HEK293 (cell line): ENCODE data around the gene FRY.

Experiments used
- CTCF ChIA-PET: fragments of 350-600 bp; formaldehyde crosslinking; extraction: SDS; loops from one replicate; lab custom pipeline; 2021; ENCODE audit warnings: antibody characterized with exemption; lab: Yijun Ruan, JAX
- POLR2A ChIA-PET: fragments of 300-600 bp; formaldehyde crosslinking; extraction: SDS; loops from one replicate; lab custom pipeline; 2020; ENCODE audit warnings: antibody characterized with exemption, inconsistent platforms; lab: Yijun Ruan, JAX
- H3K27ac ChIP-seq: fragments of 200-500 bp; sonication (Bioruptor generic); 2 replicates; pipeline ENCODE4 v1.5.1; 2014; ENCODE audit warnings: low read depth, low read length, control low read depth, inconsistent platforms; ENCODE audit errors: extremely low read depth
- H3K36me3 ChIP-seq, 2 experiments: fragments of 200-500 bp in 1 of 2; sonication (Bioruptor generic) in 1 of 2; 1 replicate in 1 of 2; 2 replicates in 1 of 2; pipeline ENCODE4 v1.5.1; 2014 to 2017; ENCODE audit warnings: inconsistent platforms in 2 of 2, low read length in 2 of 2; ENCODE audit not compliant: control insufficient read depth in 2 of 2, insufficient read depth in 1 of 2
- H3K4me1 ChIP-seq: fragments of 200-500 bp; sonication (Bioruptor generic); 2 replicates; pipeline ENCODE4 v1.5.1; 2014; ENCODE audit warnings: mild to moderate bottlenecking, low read length, inconsistent platforms; ENCODE audit not compliant: control insufficient read depth, insufficient read depth
- H3K4me3 ChIP-seq: 2 replicates; pipeline ENCODE4 v1.5.1; 2011; ENCODE audit warnings: low read depth, mild to moderate bottlenecking, control low read depth, low read length, moderate library complexity
- H3K9me3 ChIP-seq: fragments of 200-500 bp; sonication (Bioruptor generic); 2 replicates; pipeline ENCODE4 v1.5.1; 2014; ENCODE audit warnings: low read depth, low read length, inconsistent platforms; ENCODE audit not compliant: control insufficient read depth, insufficient read depth
- GLI4 ChIP-seq: fragments of 450-650 bp; formaldehyde crosslinking; IDR thresholded peaks from 2 replicates; pipeline ENCODE4 v1.5.1; 2016; ENCODE audit warnings: missing biosample characterization, missing genetic modification characterization
- IKZF3 ChIP-seq: fragments of 450-650 bp; IDR thresholded peaks from 2 replicates; pipeline ENCODE4 v1.5.0; 2018; ENCODE audit warnings: missing biosample characterization, mild to moderate bottlenecking, missing genetic modification characterization, moderate library complexity
- KLF1 ChIP-seq: fragments of 450-650 bp; formaldehyde crosslinking; IDR thresholded peaks from 2 replicates; pipeline ENCODE4 v1.5.1; 2016; ENCODE audit warnings: missing biosample characterization, missing genetic modification characterization
- MEIS1 ChIP-seq: sonication (generic); formaldehyde crosslinking; IDR thresholded peaks from 2 replicates; pipeline ENCODE4 v1.8.1; 2022; ENCODE audit warnings: missing genetic modification reagents, mild to moderate bottlenecking, borderline replicate concordance
- RBAK ChIP-seq: fragments of 450-650 bp; formaldehyde crosslinking; IDR thresholded peaks from 2 replicates; pipeline ENCODE4 v1.5.1; 2016; ENCODE audit warnings: missing biosample characterization, missing genetic modification characterization
- ZIC2 ChIP-seq: fragments of 450-650 bp; formaldehyde crosslinking; IDR thresholded peaks from 2 replicates; pipeline ENCODE4 v1.5.1; 2016; ENCODE audit warnings: missing biosample characterization, missing genetic modification characterization
- ZNF175 ChIP-seq: fragments of 450-650 bp; formaldehyde crosslinking; IDR thresholded peaks from 2 replicates; pipeline ENCODE4 v1.5.1; 2016; ENCODE audit warnings: missing biosample characterization, missing genetic modification characterization
- ZNF184 ChIP-seq: fragments of 450-650 bp; IDR thresholded peaks from 2 replicates; pipeline ENCODE4 v1.5.1; 2018; ENCODE audit warnings: missing biosample characterization, mild to moderate bottlenecking, missing genetic modification characterization
- ZNF202 ChIP-seq: fragments of 450-650 bp; formaldehyde crosslinking; IDR thresholded peaks from 2 replicates; pipeline ENCODE4 v1.5.1; 2016; ENCODE audit warnings: missing biosample characterization, missing genetic modification characterization, borderline replicate concordance
- ZNF23 ChIP-seq: fragments of 450-650 bp; formaldehyde crosslinking; IDR thresholded peaks from 2 replicates; pipeline ENCODE4 v1.5.1; 2016; ENCODE audit warnings: missing biosample characterization, missing genetic modification characterization, borderline replicate concordance
- ZNF341 ChIP-seq: fragments of 450-650 bp; formaldehyde crosslinking; IDR thresholded peaks from 2 replicates; pipeline ENCODE4; 2016; ENCODE audit warnings: low read depth, missing biosample characterization, missing genetic modification characterization
- ZNF426 ChIP-seq: fragments of 450-650 bp; formaldehyde crosslinking; IDR thresholded peaks from 2 replicates; pipeline ENCODE4 v1.5.1; 2017; ENCODE audit warnings: missing biosample characterization, missing genetic modification characterization, mild to moderate bottlenecking, inconsistent platforms, moderate library complexity
- ZNF501 ChIP-seq: fragments of 450-650 bp; formaldehyde crosslinking; IDR thresholded peaks from 2 replicates; pipeline ENCODE4 v1.5.1; 2016; ENCODE audit warnings: missing biosample characterization, missing genetic modification characterization
- ZNF521 ChIP-seq: fragments of 450-650 bp; formaldehyde crosslinking; IDR thresholded peaks from 2 replicates; pipeline ENCODE4 v1.5.1; 2017; ENCODE audit warnings: missing biosample characterization, mild to moderate bottlenecking, missing genetic modification characterization
- ZNF529 ChIP-seq: fragments of 450-650 bp; formaldehyde crosslinking; IDR thresholded peaks from 2 replicates; pipeline ENCODE4 v1.5.1; 2017; ENCODE audit warnings: missing genetic modification characterization, missing biosample characterization; ENCODE audit not compliant: insufficient replicate concordance
- ZNF530 ChIP-seq: fragments of 450-650 bp; formaldehyde crosslinking; IDR thresholded peaks from 2 replicates; pipeline ENCODE4 v1.5.1; 2016; ENCODE audit warnings: low read depth, missing biosample characterization, missing genetic modification characterization
- ZNF610 ChIP-seq: fragments of 450-650 bp; formaldehyde crosslinking; IDR thresholded peaks from 2 replicates; pipeline ENCODE4 v1.5.1; 2016; ENCODE audit warnings: missing biosample characterization, missing genetic modification characterization, borderline replicate concordance
- ZNF704 ChIP-seq: fragments of 450-650 bp; formaldehyde crosslinking; IDR thresholded peaks from 2 replicates; pipeline ENCODE4 v1.5.1; 2016; ENCODE audit warnings: missing biosample characterization, missing genetic modification characterization
- ZNF830 ChIP-seq: fragments of 450-650 bp; IDR thresholded peaks from 2 replicates; pipeline ENCODE4 v1.5.0; 2018; ENCODE audit warnings: missing biosample characterization, missing genetic modification characterization, low read depth, mild to moderate bottlenecking, moderate library complexity
- ZNF837 ChIP-seq: fragments of 450-650 bp; formaldehyde crosslinking; IDR thresholded peaks from 2 replicates; pipeline ENCODE4 v1.5.1; 2016; ENCODE audit warnings: missing biosample characterization, missing genetic modification characterization
- ZSCAN30 ChIP-seq: fragments of 450-650 bp; IDR thresholded peaks from 2 replicates; pipeline ENCODE4 v1.5.1; 2018; ENCODE audit warnings: missing biosample characterization, mild to moderate bottlenecking, missing genetic modification characterization, moderate library complexity
- TF ChIP-seq, protein P1 (sequence below): fragments of 450-650 bp; formaldehyde crosslinking; IDR thresholded peaks from 2 replicates; pipeline ENCODE4 v1.5.1; 2016; ENCODE audit warnings: missing biosample characterization, missing genetic modification characterization
- TF ChIP-seq, protein P2 (sequence below): fragments of 450-650 bp; formaldehyde crosslinking; IDR thresholded peaks from 2 replicates; pipeline ENCODE4 v1.5.1; 2016; ENCODE audit warnings: missing biosample characterization, missing genetic modification characterization, low read depth
- TF ChIP-seq, protein P3 (sequence below): fragments of 450-650 bp; formaldehyde crosslinking; IDR thresholded peaks from 2 replicates; pipeline ENCODE4 v1.5.1; 2016; ENCODE audit warnings: missing biosample characterization, missing genetic modification characterization

The FRY gene

GRCh38 chr13:32126278-32126677 lies 94.7 kb downstream of the FRY start:
- no peaks in the 10 kb centered on the region for H3K36me3 ChIP-seq
- TF ChIP-seq ZIC2 (tag by site-specific recombination): no peak
- no peak for TF ChIP-seq ZNF175 (tag by site-specific recombination)
- no peak for TF ChIP-seq IKZF3 (tag by site-specific recombination)
- TF ChIP-seq ZNF202 (tag by site-specific recombination): no peak
- no peak for TF ChIP-seq ZNF530
- TF ChIP-seq, protein P1, sequence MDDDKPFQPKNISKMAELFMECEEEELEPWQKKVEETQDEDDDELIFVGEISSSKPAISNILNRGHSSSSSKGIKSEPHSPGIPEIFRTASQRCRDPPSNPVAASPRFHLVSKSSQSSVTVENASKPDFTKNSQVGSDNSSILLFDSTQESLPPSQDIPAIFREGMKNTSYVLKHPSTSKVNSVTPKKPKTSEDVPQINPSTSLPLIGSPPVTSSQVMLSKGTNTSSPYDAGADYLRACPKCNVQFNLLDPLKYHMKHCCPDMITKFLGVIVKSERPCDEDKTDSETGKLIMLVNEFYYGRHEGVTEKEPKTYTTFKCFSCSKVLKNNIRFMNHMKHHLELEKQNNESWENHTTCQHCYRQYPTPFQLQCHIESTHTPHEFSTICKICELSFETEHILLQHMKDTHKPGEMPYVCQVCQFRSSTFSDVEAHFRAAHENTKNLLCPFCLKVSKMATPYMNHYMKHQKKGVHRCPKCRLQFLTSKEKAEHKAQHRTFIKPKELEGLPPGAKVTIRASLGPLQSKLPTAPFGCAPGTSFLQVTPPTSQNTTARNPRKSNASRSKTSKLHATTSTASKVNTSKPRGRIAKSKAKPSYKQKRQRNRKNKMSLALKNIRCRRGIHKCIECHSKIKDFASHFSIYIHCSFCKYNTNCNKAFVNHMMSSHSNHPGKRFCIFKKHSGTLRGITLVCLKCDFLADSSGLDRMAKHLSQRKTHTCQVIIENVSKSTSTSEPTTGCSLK: no peak
- no peak for TF ChIP-seq ZNF184 (tag by site-specific recombination)
- no peak for TF ChIP-seq ZNF426 (tag by site-specific recombination)
- no peak for TF ChIP-seq ZSCAN30 (tag by site-specific recombination)
- no peak for TF ChIP-seq ZNF23 (tag by site-specific recombination)
- no peak for TF ChIP-seq GLI4 (tag by site-specific recombination)
- TF ChIP-seq ZNF704 (tag by site-specific recombination): no peak
- TF ChIP-seq ZNF521 (tag by site-specific recombination): no peak
- TF ChIP-seq ZNF830 (tag by site-specific recombination): no peak
- TF ChIP-seq ZNF341 (tag by site-specific recombination): no peak
- TF ChIP-seq ZNF501 (tag by site-specific recombination): no peak
- no peak for TF ChIP-seq ZNF610
- no peak for TF ChIP-seq KLF1
- TF ChIP-seq, protein P2, sequence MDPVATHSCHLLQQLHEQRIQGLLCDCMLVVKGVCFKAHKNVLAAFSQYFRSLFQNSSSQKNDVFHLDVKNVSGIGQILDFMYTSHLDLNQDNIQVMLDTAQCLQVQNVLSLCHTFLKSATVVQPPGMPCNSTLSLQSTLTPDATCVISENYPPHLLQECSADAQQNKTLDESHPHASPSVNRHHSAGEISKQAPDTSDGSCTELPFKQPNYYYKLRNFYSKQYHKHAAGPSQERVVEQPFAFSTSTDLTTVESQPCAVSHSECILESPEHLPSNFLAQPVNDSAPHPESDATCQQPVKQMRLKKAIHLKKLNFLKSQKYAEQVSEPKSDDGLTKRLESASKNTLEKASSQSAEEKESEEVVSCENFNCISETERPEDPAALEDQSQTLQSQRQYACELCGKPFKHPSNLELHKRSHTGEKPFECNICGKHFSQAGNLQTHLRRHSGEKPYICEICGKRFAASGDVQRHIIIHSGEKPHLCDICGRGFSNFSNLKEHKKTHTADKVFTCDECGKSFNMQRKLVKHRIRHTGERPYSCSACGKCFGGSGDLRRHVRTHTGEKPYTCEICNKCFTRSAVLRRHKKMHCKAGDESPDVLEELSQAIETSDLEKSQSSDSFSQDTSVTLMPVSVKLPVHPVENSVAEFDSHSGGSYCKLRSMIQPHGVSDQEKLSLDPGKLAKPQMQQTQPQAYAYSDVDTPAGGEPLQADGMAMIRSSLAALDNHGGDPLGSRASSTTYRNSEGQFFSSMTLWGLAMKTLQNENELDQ (tag by site-specific recombination): no peak
- TF ChIP-seq MEIS1 (CRISPR knock-in tag): no peak
- TF ChIP-seq, all 188 proteins: peak for 0
- Histone ChIP-seq H3K9me3 (no peaks in the 10 kb centered on the region), H3K27ac (no peak overlapping the region), H3K4me3 (no peak overlapping the region), H3K4me1 (no peaks in the 10 kb centered on the region)
- ChIA-PET POLR2A (no interaction called here), CTCF (no interaction called here)

DNA sequence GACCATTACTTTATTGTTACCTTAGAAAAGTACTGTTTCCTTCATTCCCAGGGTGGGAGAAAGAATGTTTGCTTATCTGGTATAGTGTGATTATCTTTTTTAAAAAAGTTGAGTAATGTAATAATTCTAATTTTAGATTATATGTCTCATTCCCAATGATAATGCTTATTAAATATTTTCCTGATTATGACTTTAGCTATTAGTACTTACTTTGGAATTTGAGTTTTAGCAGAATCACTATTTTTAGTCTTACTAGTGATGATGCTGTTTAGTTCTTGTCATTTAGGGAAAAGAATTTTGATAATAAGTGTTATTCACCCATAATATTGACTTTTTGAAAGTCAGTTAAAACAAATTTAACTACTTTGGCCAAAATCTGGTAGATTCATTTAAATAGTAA lies 95.2 kb downstream of the FRY start:
- H3K4me1 ChIP-seq: no peaks in the 10 kb centered on the region
- no peaks in the 10 kb centered on the region for H3K36me3 ChIP-seq
- no peak for TF ChIP-seq ZNF521 (tag by site-specific recombination)
- TF ChIP-seq MEIS1 (CRISPR knock-in tag): no peak
- TF ChIP-seq ZNF837 (tag by site-specific recombination): no peak
- TF ChIP-seq ZNF529 (tag by site-specific recombination): no peak
- TF ChIP-seq, protein P3, sequence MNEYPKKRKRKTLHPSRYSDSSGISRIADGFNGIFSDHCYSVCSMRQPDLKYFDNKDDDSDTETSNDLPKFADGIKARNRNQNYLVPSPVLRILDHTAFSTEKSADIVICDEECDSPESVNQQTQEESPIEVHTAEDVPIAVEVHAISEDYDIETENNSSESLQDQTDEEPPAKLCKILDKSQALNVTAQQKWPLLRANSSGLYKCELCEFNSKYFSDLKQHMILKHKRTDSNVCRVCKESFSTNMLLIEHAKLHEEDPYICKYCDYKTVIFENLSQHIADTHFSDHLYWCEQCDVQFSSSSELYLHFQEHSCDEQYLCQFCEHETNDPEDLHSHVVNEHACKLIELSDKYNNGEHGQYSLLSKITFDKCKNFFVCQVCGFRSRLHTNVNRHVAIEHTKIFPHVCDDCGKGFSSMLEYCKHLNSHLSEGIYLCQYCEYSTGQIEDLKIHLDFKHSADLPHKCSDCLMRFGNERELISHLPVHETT (tag by site-specific recombination): no peak
- TF ChIP-seq RBAK (tag by site-specific recombination): no peak
- H3K9me3 ChIP-seq: no peaks in the 10 kb centered on the region
- CTCF ChIA-PET: no interaction called here
- no peak overlapping the region for H3K4me3 ChIP-seq
- POLR2A ChIA-PET: no interaction called here
- H3K27ac ChIP-seq: no peak overlapping the region
